Right cardiac atrium (tissue), 5 donors: ENCODE results near the gene PGM1. TPM values are rescaled to one million over a fixed set of nuclear protein-coding genes. Genes with fewer than 3 reads are reported as not detected.

ENCODE experiments used
- ATAC-seq, 2 donors: fragments of 200-7000 bp; cut with Tn5 transposase; one replicate each; pipeline versions ENCODE4 v1.8.0 to v1.9.1; 2020; ENCODE audit warnings: moderate library complexity in 2 of 2, mild to moderate bottlenecking in 1 of 2
- DNase-seq, 3 donors: peaks; one replicate each; pipeline ENCODE4 v3.0.0-alpha.2; 2020
- H3K27ac ChIP-seq: one replicate; pipeline ENCODE4 v1.5.1; 2013; ENCODE audit warnings: mild to moderate bottlenecking, low read length, control low read depth, moderate library complexity
- H3K27me3 ChIP-seq: one replicate; pipeline ENCODE4 v1.6.1; 2013; ENCODE audit not compliant: control insufficient read depth, insufficient read depth
- H3K4me1 ChIP-seq: one replicate; pipeline ENCODE4 v1.6.1; 2013; ENCODE audit warnings: low read length; ENCODE audit not compliant: control insufficient read depth, insufficient read depth
- H3K4me3 ChIP-seq: one replicate; pipeline ENCODE4 v1.5.1; 2013; ENCODE audit warnings: low read length, control low read depth
- H3K9me3 ChIP-seq: one replicate; pipeline ENCODE4 v1.6.1; 2013; ENCODE audit warnings: low read length; ENCODE audit not compliant: control insufficient read depth
- WGBS: extraction: QIAGEN DNeasy Blood & Tissue Kit; methylation state at CpG from one replicate; pipeline ENCODE4 v1.1.7; 2013; 5-methylcytosine and 5-hydroxymethylcytosine counted together
- intact Hi-C, 4 donors: fragments of 100-400 bp; cut with DNase I; formaldehyde crosslinking; loops; one replicate each; pipeline versions ENCODE4 v1.11.0 to v1.14.0; 2022 to 2023
- polyA plus RNA-seq: library from polyadenylated mRNA; stranded (reverse); fragments of 200-250 nt; gene quantifications from one replicate; pipeline ENCODE4 v1.2.3, GENCODE V29; 2013
- total RNA-seq, 4 donors: library from RNA; stranded (reverse); fragmentation: NEBNext Ultra II Directional; extraction: Animal tissue kit (Norgen Biotek cat#: 25700); gene quantifications; one replicate each; pipeline ENCODE4 v1.2.1, GENCODE V29; 2021
- donor health status: healthy with polysubstance abuse.
- donor health status: DM: no; HTN: yes; CAD: no.
- donor health status: DM: no; HTN: no; CAD: no.
- donor health status: DM: no; HTN: yes; CAD: no; lungs with severe emphysema.
- donor health status: DM: yes; HTN: yes; CAD: no.

The PGM1 gene
- total and polyA plus RNA-seq, 5 donors, result 96.2 to 255 (median 222) TPM

DNA sequence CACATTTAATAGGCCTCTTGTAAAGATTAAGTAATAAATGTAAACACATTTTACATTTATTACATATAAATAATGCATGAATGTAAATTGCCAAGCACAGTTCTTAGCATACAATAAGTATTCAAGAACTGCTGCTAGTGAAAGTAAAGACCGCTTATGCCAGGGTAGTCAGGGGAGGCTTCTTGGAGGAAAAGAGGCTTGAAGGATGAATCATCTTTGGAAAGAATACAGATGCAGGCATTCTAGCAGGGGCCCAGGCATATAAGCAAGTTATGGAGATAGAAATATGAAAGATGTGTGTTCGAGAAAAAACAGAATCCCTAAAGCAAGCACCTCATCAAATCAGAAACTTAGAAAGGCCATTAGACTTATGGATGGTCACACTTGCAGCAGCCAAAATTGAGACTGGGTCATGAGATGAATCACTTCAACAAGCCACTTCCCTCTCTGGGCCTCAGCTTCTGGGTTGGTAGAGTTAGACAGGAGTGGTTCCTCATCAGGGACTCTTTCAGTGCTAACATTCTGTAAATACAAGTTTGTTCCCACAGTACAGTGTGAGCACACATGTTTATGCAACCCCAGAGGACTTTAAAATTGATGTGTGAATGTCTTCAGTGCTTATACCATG lies 100.8 kb downstream of the PGM1 start:
- no peak for DNase-seq
- WGBS, result 93% methylated on average over 2 of the region's 2 CpGs
- H3K27ac ChIP-seq, result no peak overlapping the region

DNA sequence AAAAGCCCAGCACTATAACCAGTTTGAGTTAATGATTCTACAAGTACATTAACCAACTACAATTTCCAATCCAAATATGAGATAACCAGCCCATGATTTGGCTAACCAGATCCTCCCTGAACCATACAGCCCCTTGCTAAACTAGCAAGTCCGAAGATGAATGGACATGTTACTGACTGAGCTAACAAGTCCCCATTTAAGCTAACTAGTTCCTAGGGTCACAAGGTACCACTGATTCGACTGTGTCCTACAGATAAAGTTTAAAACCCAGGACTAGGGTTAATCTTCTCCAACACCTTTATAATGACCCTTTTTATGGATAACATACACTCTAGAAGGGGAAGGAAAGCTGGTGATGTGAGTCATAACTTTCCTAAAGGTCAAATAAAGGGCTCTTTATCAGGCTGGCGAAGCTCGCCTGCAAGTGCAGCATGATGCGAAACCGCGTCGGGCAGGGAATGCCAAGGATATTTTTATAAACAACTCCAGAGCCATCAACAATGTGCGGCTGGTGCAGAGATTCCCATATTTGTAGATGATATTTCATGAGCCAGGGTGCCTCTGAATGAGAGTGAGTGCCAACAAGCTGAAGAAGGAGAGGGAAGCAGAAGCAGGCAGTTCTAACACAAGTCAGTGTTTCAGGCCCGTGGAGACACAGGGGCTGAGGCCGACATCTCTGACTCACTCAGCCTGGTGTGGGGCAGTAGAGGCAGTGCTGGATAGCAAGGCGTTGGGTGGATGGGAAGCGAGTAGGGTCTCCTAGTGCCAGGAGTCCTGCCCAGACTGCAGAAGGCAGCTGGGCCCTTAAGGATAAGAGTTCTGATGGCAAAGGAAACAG lies 105.0 kb downstream of the PGM1 start:
- Histone ChIP-seq H3K27ac (peak overlapping the region; percentile 92), H3K4me1 (peaks cover 5% of the 10 kb centered on the region), H3K27me3 (no peaks in the 10 kb centered on the region), H3K9me3 (no peaks in the 10 kb centered on the region), H3K4me3 (no peak overlapping the region)
- peak; percentile 62 to 81 (median 79) for DNase-seq
- WGBS, result 49% methylated on average over 13 of the region's 13 CpGs
- peak; percentile 86 to 88 for ATAC-seq
- intact Hi-C loops, result loop anchor here in 3 of 4 donors (5.0 to 10.0 kb wide), 4 partner anchors 77 to 447 kb away; partner anchors contain the start of gene ROR1 (in 1 of the 3)

More for the DNA sequence above, 100.8 kb downstream of the PGM1 start:
- ATAC-seq, result no peak
- intact Hi-C loops, result loop anchor here in 3 of 4 donors (5.0 to 10.0 kb wide), 5 partner anchors 81 to 548 kb away; partner anchors contain the start of gene ROR1 (in 1 of the 3)
- Histone ChIP-seq H3K9me3 (no peaks in the 10 kb centered on the region), H3K4me3 (no peak overlapping the region), H3K27me3 (no peaks in the 10 kb centered on the region), H3K4me1 (peaks cover 4% of the 10 kb centered on the region)

DNA sequence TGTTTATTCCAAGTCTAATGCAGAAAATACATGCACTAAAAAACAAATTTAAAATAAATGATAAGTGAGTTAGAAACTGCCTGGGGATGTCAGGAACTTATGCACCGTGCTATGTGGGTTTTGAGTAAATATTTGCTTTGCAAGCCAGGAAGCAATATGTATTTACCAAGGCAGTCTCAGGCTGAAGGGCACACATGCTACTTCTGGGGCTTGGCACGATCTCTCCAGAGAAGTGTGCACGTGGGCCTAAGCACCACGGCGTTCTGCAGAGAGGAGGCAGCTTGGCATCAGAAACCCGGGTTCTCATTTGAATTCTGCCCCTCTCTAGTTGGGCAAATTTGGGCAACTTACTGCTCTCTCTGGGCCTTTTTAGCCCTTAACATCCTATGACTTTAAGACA lies 108.0 kb downstream of the PGM1 start:
- intact Hi-C loops, result no loop called here
- WGBS, result 69% methylated on average over 6 of the region's 6 CpGs

DNA sequence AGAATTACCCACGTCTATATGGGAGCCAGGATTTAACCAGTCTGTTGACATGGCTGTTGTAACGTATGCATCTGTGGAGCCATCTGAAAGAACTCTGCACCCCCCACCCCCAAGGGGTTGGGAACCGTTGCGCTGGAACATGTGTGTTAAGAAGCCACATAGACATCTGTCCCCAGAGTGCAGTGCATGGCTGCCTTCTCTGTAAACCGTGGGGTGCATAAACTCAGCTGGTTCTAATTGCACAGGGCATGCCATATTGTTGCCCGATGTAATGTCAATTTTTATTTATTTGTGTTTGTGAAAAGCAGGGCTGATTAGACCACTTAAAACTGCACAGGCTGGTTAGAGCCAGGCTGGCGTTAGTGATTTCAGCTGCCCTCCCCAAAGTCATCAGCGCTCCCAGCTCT lies 110.5 kb downstream of the PGM1 start:
- H3K27me3 ChIP-seq, result no peaks in the 10 kb centered on the region
- ATAC-seq (no peak), DNase-seq (no peak)
- intact Hi-C loops, result no loop called here
- H3K4me1 ChIP-seq, result peaks cover 3% of the 10 kb centered on the region
- WGBS, result 69% methylated on average over 8 of the region's 8 CpGs
- no peaks in the 10 kb centered on the region for H3K9me3 ChIP-seq
- H3K27ac ChIP-seq, result no peak overlapping the region
- no peak overlapping the region for H3K4me3 ChIP-seq

More for the DNA sequence above, 108.0 kb downstream of the PGM1 start:
- Histone ChIP-seq H3K9me3 (no peaks in the 10 kb centered on the region), H3K4me3 (no peak overlapping the region), H3K4me1 (peaks cover 5% of the 10 kb centered on the region), H3K27me3 (no peaks in the 10 kb centered on the region), H3K27ac (no peak overlapping the region)
- ATAC-seq, result no peak
- DNase-seq, result no peak

DNA sequence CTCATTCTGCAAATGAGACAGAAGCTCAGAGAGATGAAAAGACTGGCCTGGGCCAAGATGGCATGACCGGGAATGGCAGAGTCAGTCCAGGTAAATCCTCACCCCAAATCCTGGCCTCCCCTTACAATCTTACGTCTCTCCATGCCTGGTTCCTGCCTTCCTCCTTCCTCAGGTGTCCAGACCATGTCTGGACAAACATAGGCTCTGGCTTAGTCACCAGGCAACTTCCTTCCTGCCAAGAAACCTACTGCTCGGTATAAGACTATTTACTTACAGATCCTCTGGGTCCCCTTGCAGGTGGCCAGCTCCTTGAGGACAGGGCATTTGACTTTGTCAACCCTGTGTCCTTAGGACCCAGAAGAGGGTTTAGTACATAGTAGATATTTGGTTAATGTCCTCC lies 111.2 kb downstream of the PGM1 start:
- intact Hi-C loops, result no loop called here
- 68% methylated on average over 3 of the region's 3 CpGs for WGBS
- Histone ChIP-seq H3K27ac (no peak overlapping the region), H3K9me3 (no peaks in the 10 kb centered on the region), H3K4me3 (no peak overlapping the region), H3K4me1 (no peaks in the 10 kb centered on the region), H3K27me3 (no peaks in the 10 kb centered on the region)
- no peak for DNase-seq
- ATAC-seq, result no peak

DNA sequence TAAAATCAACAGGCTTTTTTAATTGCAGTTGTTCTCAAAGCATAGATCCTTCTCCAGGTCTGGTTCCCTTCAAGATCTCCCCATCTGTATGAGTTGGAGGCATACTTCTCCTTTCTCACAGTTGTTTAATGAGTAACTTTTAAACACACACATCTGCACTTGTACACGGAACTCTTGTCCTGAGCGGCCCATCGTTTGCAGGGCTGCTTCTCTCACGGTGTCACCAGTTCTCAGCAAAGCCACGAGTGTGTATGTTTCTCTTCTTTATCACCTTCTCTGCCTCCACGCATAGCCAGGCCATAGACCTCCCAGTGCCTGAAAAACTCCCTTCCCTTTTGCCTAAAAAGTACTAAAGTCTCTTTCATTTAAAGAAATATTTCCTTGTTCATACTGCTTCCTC lies 111.9 kb downstream of the PGM1 start:
- no peak for ATAC-seq
- no peak for DNase-seq
- no peak overlapping the region for H3K27ac ChIP-seq
- intact Hi-C loops, result no loop called here
- 68% methylated on average over 6 of the region's 6 CpGs for WGBS
- no peaks in the 10 kb centered on the region for H3K4me1 ChIP-seq
- no peaks in the 10 kb centered on the region for H3K9me3 ChIP-seq
- H3K27me3 ChIP-seq, result no peaks in the 10 kb centered on the region
- H3K4me3 ChIP-seq, result no peak overlapping the region

DNA sequence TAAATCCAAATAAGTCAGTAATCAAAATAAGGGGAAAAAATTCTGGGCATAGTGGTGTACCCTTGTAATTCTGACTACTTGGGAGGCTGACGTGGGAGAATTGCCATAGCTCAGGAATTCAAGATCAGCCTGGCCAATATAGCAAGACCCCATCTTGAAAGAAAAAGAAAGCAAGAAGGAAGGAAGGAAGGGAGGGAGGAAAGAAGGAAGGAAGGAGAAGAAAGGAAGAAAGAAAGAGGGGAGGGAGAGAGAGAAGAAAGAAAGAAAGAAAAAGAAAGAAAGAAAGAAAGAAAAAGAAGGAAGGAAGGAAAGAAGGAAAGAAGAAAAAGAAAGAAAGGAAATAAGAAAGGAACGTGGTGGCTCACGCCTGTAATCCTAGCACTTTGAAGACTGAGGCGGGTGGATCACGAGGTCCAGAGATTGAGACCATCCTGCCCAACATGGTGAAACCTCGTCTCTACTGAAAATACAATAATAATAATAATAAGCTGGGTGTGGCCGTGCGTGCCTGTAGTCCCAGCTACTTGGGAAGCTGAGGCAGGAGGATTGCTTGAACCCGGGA lies 116.1 kb downstream of the PGM1 start:
- Histone ChIP-seq H3K4me1 (no peaks in the 10 kb centered on the region), H3K27me3 (no peaks in the 10 kb centered on the region), H3K9me3 (no peaks in the 10 kb centered on the region), H3K27ac (no peak overlapping the region), H3K4me3 (no peak overlapping the region)
- 87% methylated on average over 9 of the region's 9 CpGs for whole genome bisulfite sequencing
- DNase-seq (no peak), ATAC-seq (no peak)
- intact Hi-C loops, result no loop called here

Other genes with a start within 250 kb of the PGM1 start
- gene ALG6, start 225.8 kb upstream of the PGM1 start, total RNA-seq, result 1 to 10 TPM; 5.0 to 6.2 (median 5.6) TPM
- 5.4 TPM for gene ALG6, start 225.8 kb upstream of the PGM1 start, polyA plus RNA-seq
- 10 to 100 TPM in 2 of 4 donors, 1 to 10 TPM in 2; 5.7 to 16.7 (median 10.6) TPM for gene ITGB3BP, start 70.2 kb upstream of the PGM1 start, total RNA-seq
- 7.6 TPM for gene ITGB3BP, start 70.2 kb upstream of the PGM1 start, polyA plus RNA-seq
- 10 to 100 TPM in 3 of 4 donors, 1 to 10 TPM in 1; 6.4 to 16.7 (median 13.0) TPM for gene EFCAB7, start 69.9 kb upstream of the PGM1 start, total RNA-seq
- 11.0 TPM for gene EFCAB7, start 69.9 kb upstream of the PGM1 start, polyA plus RNA-seq
- gene ROR1, start 180.6 kb downstream of the PGM1 start, total RNA-seq, result 10 to 100 TPM; 10.6 to 32.5 (median 13.5) TPM
- gene ROR1, start 180.6 kb downstream of the PGM1 start, polyA plus RNA-seq, result 3.4 TPM